ENCODE results near the gene STARD9.

GRCh38 chr15:42544853-42545629 is 30.4 kb upstream of the STARD9 start:
- TF ChIP-seq CTCF (IDR thresholded peaks at IDR 0.05) (no peak), POLR2A (IDR thresholded peaks at IDR 0.05) (no peak), POLR2AphosphoS5 (IDR thresholded peaks at IDR 0.05; ENCODE audit: insufficient read depth in 1 of 2, low read depth in 1 of 2) (no peak)
